ENCODE data around the gene C6orf15. TPM values are rescaled to one million over a fixed set of nuclear protein-coding genes. Genes with fewer than 3 reads are reported as not detected.

The C6orf15 gene
- total and polyA plus RNA-seq, 10 donors = not detected

DNA sequence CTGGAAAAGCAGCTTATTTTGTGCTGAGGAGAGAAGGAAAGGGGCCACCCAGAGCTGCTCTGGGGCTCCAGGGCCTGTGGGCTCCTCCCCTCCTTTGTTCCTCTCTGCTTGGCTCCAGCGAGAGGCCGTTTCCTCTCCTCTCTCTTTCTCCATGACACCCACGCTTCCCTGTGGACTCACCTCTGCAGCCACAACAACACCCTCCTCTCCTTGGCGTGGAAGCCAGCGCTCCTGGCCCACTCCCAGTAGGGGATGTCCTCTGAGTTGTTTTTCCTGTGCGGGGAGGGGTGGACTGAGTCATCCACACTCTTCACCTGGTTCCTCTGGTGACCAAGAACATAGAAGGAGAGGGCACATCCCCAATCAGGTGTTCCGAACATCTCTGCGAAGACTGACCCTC is 12.8 kb upstream of the C6orf15 start:
- Histone ChIP-seq H3K36me3 (no peaks in the 10 kb centered on the region), H3K9me3 (no peaks in the 10 kb centered on the region), H3K27me3 (replicated peaks in 1 of 7) (peaks cover 0 to 9% (median 0%) of the 10 kb centered on the region in 7 donors), H3K4me3 (no peak overlapping the region), H3K4me1 (peaks cover 0 to 5% (median 0%) of the 10 kb centered on the region in 6 donors), H3K27ac (no peak overlapping the region)
- TF ChIP-seq, protein P1, sequence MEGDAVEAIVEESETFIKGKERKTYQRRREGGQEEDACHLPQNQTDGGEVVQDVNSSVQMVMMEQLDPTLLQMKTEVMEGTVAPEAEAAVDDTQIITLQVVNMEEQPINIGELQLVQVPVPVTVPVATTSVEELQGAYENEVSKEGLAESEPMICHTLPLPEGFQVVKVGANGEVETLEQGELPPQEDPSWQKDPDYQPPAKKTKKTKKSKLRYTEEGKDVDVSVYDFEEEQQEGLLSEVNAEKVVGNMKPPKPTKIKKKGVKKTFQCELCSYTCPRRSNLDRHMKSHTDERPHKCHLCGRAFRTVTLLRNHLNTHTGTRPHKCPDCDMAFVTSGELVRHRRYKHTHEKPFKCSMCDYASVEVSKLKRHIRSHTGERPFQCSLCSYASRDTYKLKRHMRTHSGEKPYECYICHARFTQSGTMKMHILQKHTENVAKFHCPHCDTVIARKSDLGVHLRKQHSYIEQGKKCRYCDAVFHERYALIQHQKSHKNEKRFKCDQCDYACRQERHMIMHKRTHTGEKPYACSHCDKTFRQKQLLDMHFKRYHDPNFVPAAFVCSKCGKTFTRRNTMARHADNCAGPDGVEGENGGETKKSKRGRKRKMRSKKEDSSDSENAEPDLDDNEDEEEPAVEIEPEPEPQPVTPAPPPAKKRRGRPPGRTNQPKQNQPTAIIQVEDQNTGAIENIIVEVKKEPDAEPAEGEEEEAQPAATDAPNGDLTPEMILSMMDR (IDR thresholded peaks at IDR 0.05 in 8 of 11, conservative IDR thresholded peaks at IDR 0.05 in 3 of 11) = no peak
- TF ChIP-seq POLR2AphosphoS5 (IDR thresholded peaks at IDR 0.05) = no peak
- TF ChIP-seq POLR2A (IDR thresholded peaks at IDR 0.05) = no peak
- 52 to 72% (median 56%) methylated on average over 8 of the region's 8 CpGs for WGBS, 5 donors
- intact Hi-C loops (cut with DNase I; ENCODE audit: low total_unique reads) = no loop called here
- no peak for DNase-seq

DNA sequence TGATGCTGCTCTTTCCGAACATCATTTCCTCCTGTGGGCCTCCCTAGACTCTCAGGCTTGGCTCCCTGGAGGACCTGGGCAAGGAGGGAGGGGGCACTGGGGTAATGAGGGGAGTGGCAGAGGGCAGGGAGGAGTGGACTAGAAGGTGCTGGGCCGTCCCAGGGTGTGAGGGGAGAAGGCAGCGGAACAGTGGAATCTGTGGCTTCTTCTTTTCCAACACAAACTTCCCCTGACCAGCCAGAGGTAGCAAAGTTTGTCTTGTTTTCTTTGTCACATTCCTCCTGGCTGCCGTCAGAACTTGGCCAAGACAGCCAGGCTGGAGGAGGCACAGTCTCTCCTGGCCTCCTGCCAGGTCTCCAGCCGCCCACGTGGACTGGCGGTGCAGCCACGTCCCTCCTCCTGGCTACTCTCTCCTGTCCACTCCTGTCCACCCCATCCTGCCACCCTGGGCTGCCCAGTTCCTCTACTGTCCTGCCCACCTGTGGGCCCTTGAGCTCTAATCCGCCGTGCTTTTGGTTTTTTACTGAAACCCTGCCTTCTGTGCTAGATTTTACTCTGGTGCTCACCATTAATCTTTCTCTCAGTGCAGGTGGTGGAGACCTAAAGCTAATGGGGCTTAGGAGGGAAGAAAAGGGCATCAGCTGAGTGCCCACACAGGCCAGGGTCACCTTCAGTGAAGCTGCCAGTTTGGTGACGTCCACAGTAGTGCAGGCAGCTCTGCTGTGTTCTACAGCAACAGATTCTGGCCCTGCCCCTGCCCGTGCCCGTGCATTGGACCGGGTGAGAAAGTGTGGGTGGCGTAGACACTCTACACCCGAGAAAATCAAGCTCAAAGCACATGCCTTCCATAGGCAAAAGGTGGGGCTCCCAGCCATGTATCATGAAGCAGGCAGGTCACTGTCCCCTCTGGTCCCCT is 10.7 kb upstream of the C6orf15 start:
- TF ChIP-seq, protein P1 (IDR thresholded peaks at IDR 0.05 in 8 of 11, conservative IDR thresholded peaks at IDR 0.05 in 3 of 11) = no peak
- no peak for TF ChIP-seq POLR2A (IDR thresholded peaks at IDR 0.05)
- no peak for TF ChIP-seq POLR2AphosphoS5 (IDR thresholded peaks at IDR 0.05)
- no peak overlapping the region for H3K27ac ChIP-seq
- WGBS, 5 donors = 47 to 70% (median 64%) methylated on average over 16 of the region's 16 CpGs
- no peaks in the 10 kb centered on the region for H3K36me3 ChIP-seq
- intact Hi-C loops (cut with DNase I; ENCODE audit: low total_unique reads) = no loop called here
- H3K4me3 ChIP-seq = no peak overlapping the region
- peaks cover 0 to 2% (median 0%) of the 10 kb centered on the region in 6 donors for H3K4me1 ChIP-seq
- no peaks in the 10 kb centered on the region for H3K9me3 ChIP-seq
- peaks cover 0 to 10% (median 0%) of the 10 kb centered on the region in 7 donors for H3K27me3 ChIP-seq (replicated peaks in 1 of 7)
- no peak for DNase-seq

DNA sequence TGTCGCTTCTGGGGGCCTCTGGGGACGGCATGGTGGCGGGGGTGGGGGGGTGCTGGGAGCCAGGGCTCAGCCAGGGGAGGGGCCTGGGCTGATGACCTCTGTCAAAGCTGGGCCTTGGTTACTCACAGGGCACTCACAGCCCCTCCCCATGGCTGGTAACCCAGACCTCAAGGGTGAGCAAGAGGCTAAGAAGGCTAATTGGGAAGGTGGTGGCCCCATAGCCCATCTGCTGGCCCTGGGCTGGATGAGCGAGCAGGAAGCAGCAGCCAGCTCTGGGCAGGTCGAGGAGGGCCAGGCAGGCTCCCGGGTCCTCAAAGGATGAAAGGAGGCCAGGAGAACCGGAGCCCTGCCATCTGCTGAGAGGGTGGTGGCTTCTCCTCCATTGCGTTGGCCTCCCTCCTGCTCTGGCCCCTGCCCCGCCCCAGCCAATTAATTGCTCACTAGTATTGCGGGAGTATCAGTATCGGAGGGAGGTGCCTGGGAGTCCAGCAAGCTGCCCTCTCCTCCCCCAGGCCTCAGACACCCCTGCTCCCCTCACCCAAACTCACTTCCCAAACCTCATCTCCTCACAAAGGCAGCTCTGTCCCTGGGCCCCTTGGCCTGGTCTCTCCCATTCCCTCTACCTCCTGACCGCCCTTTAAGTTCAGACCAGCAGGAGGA is 8.9 kb upstream of the C6orf15 start:
- Histone ChIP-seq H3K9me3 (no peaks in the 10 kb centered on the region), H3K36me3 (no peaks in the 10 kb centered on the region), H3K27ac (no peak overlapping the region), H3K27me3 (replicated peaks in 1 of 7) (peaks cover 0 to 16% (median 0%) of the 10 kb centered on the region in 7 donors), H3K4me3 (no peak overlapping the region), H3K4me1 (peaks cover 0 to 5% (median 0%) of the 10 kb centered on the region in 6 donors)
- DNase-seq = no peak
- TF ChIP-seq, protein P1 (IDR thresholded peaks at IDR 0.05 in 8 of 11, conservative IDR thresholded peaks at IDR 0.05 in 3 of 11) = no peak
- TF ChIP-seq POLR2A (IDR thresholded peaks at IDR 0.05) (no peak), POLR2AphosphoS5 (IDR thresholded peaks at IDR 0.05) (no peak)
- intact Hi-C loops (cut with DNase I; ENCODE audit: low total_unique reads) = no loop called here
- 80 to 95% (median 88%) methylated on average over 12 of the region's 12 CpGs for WGBS, 5 donors

All from spleen (tissue), 11 donors.